LHCN-M2 (cell line): ENCODE results near the gene SEMA3E. TPM values are rescaled to one million over a fixed set of nuclear protein-coding genes. Genes with fewer than 3 reads are reported as not detected.
"Not testable (repeated sequence)": the region's sequence is repeated elsewhere in the genome, so short reads cannot be mapped to it uniquely, and the experiment has no call there.

Experiments used
- DNase-seq: peaks from one replicate; pipeline ENCODE4 v3.0.0-alpha.2; 2012; ENCODE audit warnings: low read depth
- total RNA-seq: library from RNA; depleted of rRNA; stranded (reverse); fragments of >200 nt; gene quantifications from 2 replicates; pipeline ENCODE4 v1.2.3, GENCODE V29; 2014

The SEMA3E gene
- total RNA-seq, 1 experiment from 2014 or later: 0.98 TPM

DNA sequence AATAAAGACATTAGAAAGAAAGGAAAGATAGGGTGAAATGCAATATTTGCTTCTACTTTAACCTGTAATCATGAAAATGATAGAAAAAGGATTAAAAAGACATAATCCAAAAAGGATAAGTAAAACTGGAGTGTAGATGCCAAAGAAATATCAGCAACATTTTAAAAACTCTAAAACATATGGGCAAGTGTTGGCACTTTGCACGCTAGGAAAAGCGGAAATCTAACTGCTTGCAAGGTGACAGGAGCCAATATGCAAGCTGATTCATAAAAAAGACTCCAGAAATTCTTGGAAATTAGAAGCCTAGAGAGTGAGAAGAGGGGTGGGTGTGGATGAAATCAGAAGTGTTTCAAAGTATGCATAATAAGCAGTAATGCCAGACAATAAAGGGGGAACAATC, 161.1 kb downstream of the SEMA3E start:
- no peak for DNase-seq

GRCh38 chr7:83486957-83487356, 162.0 kb downstream of the SEMA3E start:
- peak; percentile 43 for DNase-seq

- DNase-seq: no peak
Measured at GRCh38 chr7:83486536-83486935, 162.4 kb downstream of the SEMA3E start.

GRCh38 chr7:83484826-83485225, 164.1 kb downstream of the SEMA3E start:
- no peak for DNase-seq

GRCh38 chr7:83484266-83484665, 164.7 kb downstream of the SEMA3E start:
- DNase-seq: no peak

DNA sequence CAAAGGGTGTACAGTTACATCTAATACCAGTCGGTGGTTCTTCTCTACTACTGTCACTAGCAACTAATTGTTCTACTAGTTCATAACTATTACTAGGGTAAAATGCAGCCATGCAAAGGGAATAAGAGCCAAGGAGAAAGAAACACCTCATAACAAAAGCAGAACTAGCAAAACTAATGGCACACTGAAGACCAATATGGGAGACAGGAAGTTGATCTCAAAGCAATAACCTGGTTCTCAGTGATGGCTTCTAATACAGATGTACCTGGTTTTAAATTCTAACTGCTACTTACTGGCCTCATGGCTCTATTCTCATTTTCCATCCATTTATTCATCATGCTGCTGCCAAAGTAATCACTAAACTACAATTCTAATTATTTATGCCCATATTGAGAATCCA, 170.3 kb downstream of the SEMA3E start:
- no peak for DNase-seq

- DNase-seq: no peak
Measured at GRCh38 chr7:83476511-83477050, 172.4 kb downstream of the SEMA3E start.

DNA sequence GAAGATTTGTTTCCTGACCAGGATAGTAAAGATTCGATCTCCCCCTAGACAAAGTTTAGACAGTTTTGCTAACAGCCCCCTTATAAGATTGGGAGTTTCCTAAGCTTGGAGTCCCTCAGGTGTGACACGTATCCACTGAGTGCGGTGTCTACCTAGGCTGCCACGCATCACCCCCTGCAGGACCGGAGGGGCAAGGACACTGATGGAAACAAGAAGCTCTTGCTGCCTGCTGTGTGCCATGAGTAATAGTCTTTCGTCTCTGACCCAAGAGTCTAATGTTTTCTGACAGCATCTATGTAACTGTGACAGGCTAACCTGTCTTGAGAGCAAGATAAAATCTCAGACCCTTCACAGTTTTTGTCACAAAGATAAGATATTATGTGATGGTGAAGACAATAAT, 173.5 kb downstream of the SEMA3E start:
- no peak for DNase-seq

- peak; percentile 70 for DNase-seq
Measured at GRCh38 chr7:83472376-83472775, 176.6 kb downstream of the SEMA3E start.

DNA sequence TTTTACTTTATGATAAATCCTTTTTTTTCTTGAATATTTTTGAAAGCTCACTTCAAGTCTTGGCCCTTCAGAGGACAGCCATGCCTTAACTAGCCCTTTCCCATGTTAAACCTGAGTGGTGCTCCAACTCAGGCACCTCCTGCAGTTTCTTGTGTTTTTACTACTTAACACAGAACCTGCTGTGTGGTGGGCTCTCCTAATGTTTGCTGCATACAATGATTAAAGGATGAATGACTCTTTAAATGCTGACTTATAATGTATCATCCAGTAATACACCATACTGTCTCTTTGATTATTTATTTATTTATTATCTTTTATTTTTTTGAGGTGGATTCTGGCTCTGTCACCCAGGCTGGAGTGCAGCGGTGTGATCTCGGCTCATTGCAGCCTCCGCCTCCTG, 179.4 kb downstream of the SEMA3E start:
- DNase-seq: peak; percentile 9

- DNase-seq: peak; percentile 47
Measured at GRCh38 chr7:83469076-83469475, 179.9 kb downstream of the SEMA3E start.

- DNase-seq: peak; percentile 100
Measured at GRCh38 chr7:83468251-83468739, 180.6 kb downstream of the SEMA3E start.

GRCh38 chr7:83467493-83467892, 181.4 kb downstream of the SEMA3E start:
- DNase-seq: no peak

DNA sequence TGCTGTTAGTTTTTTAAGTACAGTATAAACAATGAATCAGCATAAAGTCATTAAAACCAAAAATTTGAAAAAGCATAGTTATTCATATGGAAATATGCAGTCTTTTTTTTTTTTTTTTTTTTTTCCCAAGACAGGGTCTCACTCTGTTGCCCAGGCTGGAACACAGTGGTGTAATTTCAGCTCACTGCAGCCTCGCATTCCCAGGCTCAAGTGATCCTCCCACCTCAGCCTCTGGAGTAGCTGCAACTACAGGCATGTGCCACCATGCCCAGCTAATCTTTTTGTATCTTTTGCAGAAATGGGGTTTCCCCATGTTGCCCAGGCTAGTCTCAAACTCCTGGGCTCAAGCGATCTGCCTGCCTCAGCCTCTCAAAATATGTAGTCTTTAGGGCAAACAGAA, 182.0 kb downstream of the SEMA3E start:
- DNase-seq: no peak

GRCh38 chr7:83466187-83466923, 182.6 kb downstream of the SEMA3E start:
- DNase-seq: no peak

DNA sequence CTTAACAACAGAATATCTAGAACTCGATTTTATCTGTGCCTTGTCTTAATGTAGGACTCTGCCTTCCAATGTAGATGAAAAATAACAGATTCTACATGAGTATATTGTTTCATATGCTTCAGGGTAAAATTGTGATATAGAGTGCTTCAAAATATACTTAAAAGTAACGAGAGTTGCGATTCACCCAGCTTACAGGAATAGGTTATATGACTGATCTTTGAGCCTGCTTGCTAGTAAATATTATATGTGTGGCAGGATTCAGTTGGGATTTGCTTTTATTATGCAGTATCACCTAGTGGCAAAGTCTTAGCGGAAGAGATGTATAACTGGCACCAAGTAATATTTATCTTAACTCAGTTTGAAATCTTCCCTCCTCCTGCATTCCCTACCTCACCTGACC, 183.3 kb downstream of the SEMA3E start:
- DNase-seq: no peak

- DNase-seq: not testable (repeated sequence)
Measured at GRCh38 chr7:83461820-83462219, 187.1 kb downstream of the SEMA3E start.

GRCh38 chr7:83459930-83460653, 188.8 kb downstream of the SEMA3E start:
- not testable (repeated sequence) for DNase-seq

DNA sequence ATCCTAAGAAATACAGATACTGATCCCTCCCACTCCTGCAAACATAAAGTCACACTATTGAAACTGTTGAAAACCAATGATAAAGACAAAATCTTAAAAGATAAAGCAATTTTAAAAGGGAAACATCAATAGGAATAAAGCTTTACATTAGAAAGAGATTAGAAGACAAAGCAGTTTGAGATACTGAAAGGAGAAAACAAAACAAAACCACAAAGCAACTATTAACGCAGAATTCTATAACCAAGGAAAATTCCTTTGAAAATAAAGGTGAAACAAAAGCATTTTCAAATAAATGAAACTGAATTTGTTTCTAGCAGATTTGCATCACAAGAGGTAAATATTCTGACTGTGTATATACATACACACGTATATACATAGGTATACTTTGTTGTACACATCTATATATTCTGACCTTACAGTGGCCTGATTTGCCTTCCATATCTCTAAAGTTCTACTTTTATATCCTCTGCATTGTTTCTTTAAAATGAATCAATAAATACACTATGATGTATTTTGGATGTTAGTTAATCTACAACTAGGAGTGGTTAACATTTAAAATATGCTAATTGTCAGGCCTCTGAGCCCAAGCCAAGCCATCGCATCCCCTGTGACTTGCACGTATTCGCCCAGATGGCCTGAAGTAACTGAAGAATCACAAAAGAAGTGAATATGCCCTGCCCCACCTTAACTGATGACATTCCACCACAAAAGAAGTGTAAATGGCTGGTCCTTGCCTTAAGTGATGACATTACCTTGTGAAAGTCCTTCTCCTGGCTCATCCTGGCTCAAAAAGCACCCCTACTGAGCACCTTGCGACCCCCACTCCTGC, 189.6 kb downstream of the SEMA3E start:
- not testable (repeated sequence) for DNase-seq

- peak; percentile 10 for DNase-seq
Measured at GRCh38 chr7:83457022-83457892, 191.7 kb downstream of the SEMA3E start.

GRCh38 chr7:83456413-83456812, 192.5 kb downstream of the SEMA3E start:
- DNase-seq: no peak
